GM12878 (cell line): ENCODE data around the gene CCDC187.

ENCODE experiments used
- TF ChIP-seq, protein P1 (sequence below): IDR thresholded peaks from 2 replicates; pipeline ENCODE4 v1.6.1; 2012; ENCODE audit warnings: low read length, inconsistent platforms
- TF ChIP-seq, protein P2 (sequence below), 3 experiments: IDR thresholded peaks in 2 of 3; conservative IDR thresholded peaks in 1 of 3; 2 replicates each; pipeline ENCODE4 v1.5.1; 2011; ENCODE audit warnings: low read depth in 3 of 3, low read length in 3 of 3, mild to moderate bottlenecking in 3 of 3, control low read depth in 2 of 3, moderate library complexity in 2 of 3, inconsistent platforms in 1 of 3, mixed read lengths in 1 of 3; ENCODE audit not compliant: control insufficient read depth in 2 of 3, insufficient read depth in 1 of 3; ENCODE audit errors: extremely low read depth in 1 of 3
- TF ChIP-seq, protein P3 (sequence below): IDR thresholded peaks from 2 replicates; pipeline ENCODE4 v1.6.1; 2012; ENCODE audit warnings: low read depth, low read length, improper control_type of control experiment

DNA sequence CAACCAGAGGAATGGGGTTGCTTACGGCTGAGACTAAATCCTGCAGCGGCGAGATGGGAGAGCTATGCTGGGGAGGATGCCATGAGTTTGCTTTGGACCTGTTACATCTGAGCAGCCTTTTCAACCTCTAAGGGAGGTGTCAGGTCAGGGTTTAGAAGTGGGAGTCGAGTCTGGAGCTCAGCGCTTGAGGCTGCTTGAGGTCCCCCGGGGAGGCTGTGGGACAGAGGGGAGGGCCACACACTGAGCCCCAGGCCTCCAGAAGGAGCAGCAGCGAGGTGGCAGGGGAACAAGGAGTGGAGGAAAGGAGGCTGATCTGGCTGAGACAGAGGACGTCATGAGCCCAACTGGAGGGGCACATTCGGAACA, 56.4 kb downstream of the CCDC187 start:
- TF ChIP-seq, protein P1, sequence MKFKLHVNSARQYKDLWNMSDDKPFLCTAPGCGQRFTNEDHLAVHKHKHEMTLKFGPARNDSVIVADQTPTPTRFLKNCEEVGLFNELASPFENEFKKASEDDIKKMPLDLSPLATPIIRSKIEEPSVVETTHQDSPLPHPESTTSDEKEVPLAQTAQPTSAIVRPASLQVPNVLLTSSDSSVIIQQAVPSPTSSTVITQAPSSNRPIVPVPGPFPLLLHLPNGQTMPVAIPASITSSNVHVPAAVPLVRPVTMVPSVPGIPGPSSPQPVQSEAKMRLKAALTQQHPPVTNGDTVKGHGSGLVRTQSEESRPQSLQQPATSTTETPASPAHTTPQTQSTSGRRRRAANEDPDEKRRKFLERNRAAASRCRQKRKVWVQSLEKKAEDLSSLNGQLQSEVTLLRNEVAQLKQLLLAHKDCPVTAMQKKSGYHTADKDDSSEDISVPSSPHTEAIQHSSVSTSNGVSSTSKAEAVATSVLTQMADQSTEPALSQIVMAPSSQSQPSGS: no peak
- TF ChIP-seq, protein P2, sequence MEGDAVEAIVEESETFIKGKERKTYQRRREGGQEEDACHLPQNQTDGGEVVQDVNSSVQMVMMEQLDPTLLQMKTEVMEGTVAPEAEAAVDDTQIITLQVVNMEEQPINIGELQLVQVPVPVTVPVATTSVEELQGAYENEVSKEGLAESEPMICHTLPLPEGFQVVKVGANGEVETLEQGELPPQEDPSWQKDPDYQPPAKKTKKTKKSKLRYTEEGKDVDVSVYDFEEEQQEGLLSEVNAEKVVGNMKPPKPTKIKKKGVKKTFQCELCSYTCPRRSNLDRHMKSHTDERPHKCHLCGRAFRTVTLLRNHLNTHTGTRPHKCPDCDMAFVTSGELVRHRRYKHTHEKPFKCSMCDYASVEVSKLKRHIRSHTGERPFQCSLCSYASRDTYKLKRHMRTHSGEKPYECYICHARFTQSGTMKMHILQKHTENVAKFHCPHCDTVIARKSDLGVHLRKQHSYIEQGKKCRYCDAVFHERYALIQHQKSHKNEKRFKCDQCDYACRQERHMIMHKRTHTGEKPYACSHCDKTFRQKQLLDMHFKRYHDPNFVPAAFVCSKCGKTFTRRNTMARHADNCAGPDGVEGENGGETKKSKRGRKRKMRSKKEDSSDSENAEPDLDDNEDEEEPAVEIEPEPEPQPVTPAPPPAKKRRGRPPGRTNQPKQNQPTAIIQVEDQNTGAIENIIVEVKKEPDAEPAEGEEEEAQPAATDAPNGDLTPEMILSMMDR (IDR thresholded peaks at IDR 0.05 in 2 of 3, conservative IDR thresholded peaks at IDR 0.05 in 1 of 3; ENCODE audit: control insufficient read depth in 2 of 3, extremely low read depth in 1 of 3, insufficient read depth in 1 of 3, low read depth in 3 of 3, low read length in 3 of 3): no peak
- TF ChIP-seq, protein P3, sequence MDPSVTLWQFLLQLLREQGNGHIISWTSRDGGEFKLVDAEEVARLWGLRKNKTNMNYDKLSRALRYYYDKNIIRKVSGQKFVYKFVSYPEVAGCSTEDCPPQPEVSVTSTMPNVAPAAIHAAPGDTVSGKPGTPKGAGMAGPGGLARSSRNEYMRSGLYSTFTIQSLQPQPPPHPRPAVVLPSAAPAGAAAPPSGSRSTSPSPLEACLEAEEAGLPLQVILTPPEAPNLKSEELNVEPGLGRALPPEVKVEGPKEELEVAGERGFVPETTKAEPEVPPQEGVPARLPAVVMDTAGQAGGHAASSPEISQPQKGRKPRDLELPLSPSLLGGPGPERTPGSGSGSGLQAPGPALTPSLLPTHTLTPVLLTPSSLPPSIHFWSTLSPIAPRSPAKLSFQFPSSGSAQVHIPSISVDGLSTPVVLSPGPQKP: no peak
